Breast epithelium (tissue), 3 donors: ENCODE results near the gene IGFBP3.

ENCODE experiments used
- CTCF ChIP-seq, 3 donors: fragments of 450-650 bp; IDR thresholded peaks; one replicate each; pipeline ENCODE4 v1.5.1; 2016 to 2017; ENCODE audit warnings: antibody characterized with exemption in 3 of 3, mild to moderate bottlenecking in 3 of 3, moderate library complexity in 3 of 3
- POLR2A ChIP-seq: fragments of 450-650 bp; IDR thresholded peaks from one replicate; pipeline ENCODE4 v1.6.1; 2016; ENCODE audit warnings: antibody characterized with exemption, mild to moderate bottlenecking, moderate library complexity
- POLR2AphosphoS5 ChIP-seq, 3 donors: sonication (generic); formaldehyde crosslinking; IDR thresholded peaks; one replicate each; pipeline ENCODE4 v1.6.1; 2017; ENCODE audit warnings: antibody characterized with exemption in 3 of 3

DNA sequence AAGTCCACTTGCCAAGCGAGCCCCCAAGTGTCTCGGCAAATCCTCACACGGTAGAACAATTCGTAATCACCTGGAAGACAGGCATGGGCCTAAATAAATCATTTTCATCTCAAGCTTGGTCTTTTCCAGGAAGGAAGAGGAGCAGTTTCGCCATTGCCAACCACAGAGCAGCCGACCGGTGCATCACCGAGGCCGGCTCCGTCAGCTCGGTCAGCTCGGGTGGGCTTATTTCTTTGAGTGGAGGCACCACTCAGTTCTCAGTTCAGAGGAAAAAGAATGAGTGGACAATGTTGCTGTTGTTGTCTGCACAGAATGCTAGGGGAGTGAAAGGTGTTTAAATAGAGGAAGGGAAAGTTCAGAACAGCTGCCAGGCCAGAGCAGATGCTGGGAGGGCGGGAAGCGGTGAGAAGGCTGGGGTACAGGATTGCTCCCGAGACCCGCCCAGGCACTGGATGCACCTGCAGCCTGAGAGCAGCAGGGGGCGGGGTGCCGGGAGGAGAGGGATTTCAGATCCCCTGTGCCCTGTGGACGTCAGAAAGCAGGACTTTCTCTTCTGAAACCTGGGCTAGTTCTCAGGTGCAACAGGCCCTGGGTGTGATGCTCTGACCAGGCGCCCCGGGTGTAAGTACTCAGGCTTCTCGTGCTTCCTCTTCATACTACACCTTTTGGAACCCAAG, 17.7 kb upstream of the IGFBP3 start:
- TF ChIP-seq CTCF (IDR thresholded peaks at IDR 0.05) (no peak), POLR2A (no peak), POLR2AphosphoS5 (IDR thresholded peaks at IDR 0.05) (no peak)
